ENCODE measurements around the gene RELL1.
A peak's percentile ranks its signal among the peaks of the same experiment; 100 is the strongest.

Gene RELL1

DNA sequence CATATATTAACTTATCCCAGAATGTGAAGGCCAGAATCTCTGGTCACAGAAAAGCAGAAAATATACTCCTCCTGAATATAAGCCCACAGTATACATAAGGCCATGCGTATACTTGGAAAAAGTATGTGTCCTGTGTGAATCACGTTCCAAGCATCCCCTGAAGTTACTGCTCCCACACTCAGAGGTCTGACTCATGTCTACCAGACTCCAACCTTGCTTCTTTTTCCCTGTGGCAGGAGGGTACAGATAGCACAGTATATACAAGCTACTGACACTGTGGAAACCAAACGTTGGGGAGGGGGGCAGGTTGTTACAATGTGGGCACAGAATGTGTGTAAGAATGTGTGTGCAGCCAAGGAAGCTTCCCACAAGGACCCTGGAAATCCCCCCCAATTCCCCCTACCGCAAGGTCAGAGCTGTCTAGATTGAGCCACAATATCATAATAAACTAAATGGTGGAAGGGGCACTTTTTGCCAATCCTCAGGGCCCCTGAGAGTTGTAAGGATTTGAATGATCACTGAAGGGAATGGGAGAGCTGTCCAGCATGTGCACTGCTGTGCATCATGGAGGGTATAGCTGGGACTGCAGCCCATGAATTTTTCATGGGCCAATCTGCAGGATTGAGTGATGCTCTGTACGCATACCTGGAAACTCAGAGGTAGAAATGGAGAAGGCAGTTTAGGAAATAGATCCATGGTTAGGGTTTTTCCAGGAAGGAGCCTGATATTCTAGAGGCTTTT, 7.4 kb upstream of the RELL1 start:
- H3K9me3 ChIP-seq (ENCODE audit: insufficient read depth, low read depth, low read length) = no peaks in the 10 kb centered on the region
- H4K8ac ChIP-seq (ENCODE audit: low read depth, low read length) = no peak overlapping the region
- H3K14ac ChIP-seq (ENCODE audit: low read length) = no peak overlapping the region
- H3K4me3 ChIP-seq (ENCODE audit: low read depth, low read length) = no peak overlapping the region
- no peak overlapping the region for H3K9ac ChIP-seq (ENCODE audit: low read length)
- H4K12ac ChIP-seq (ENCODE audit: low read depth, low read length) = no peak overlapping the region
- H3K27ac ChIP-seq (ENCODE audit: low read depth, low read length) = no peak overlapping the region
- H2BK120ac ChIP-seq (ENCODE audit: insufficient read depth, low read length, poor library complexity) = no peak overlapping the region
- H3K23ac ChIP-seq (ENCODE audit: low read length) = no peak overlapping the region
- no peaks in the 10 kb centered on the region for H3K27me3 ChIP-seq (ENCODE audit: insufficient read depth, low read length)
- no peak overlapping the region for H3K4me2 ChIP-seq (ENCODE audit: low read length)
- H2AK5ac ChIP-seq (ENCODE audit: low read length) = no peak overlapping the region
- H3K4me1 ChIP-seq (ENCODE audit: control insufficient read depth in 1 of 2, insufficient read depth in 2 of 2, low read length in 2 of 2) = no peaks in the 10 kb centered on the region
- DNase-seq = peak; percentile 39 to 77
- H3K79me1 ChIP-seq (ENCODE audit: low read length) = no peaks in the 10 kb centered on the region
- no peak overlapping the region for H4K91ac ChIP-seq (ENCODE audit: low read depth, low read length)
- H3K4ac ChIP-seq (ENCODE audit: low read depth, low read length) = no peak overlapping the region
- no peak overlapping the region for H2BK12ac ChIP-seq (ENCODE audit: low read length)
- H3K79me2 ChIP-seq (ENCODE audit: control insufficient read depth, insufficient read depth, low read length, poor library complexity) = no peaks in the 10 kb centered on the region
- no peak overlapping the region for H3K18ac ChIP-seq (ENCODE audit: low read length)
- H2AFZ ChIP-seq (ENCODE audit: insufficient read depth, low read length, poor library complexity) = no peak overlapping the region
- no CpG with 5 or more reads among the region's 5 CpGs for WGBS (ENCODE audit: extremely low coverage, insufficient coverage, insufficient read length)
- H3K36me3 ChIP-seq (ENCODE audit: control insufficient read depth in 1 of 2, insufficient read depth in 2 of 2, low read length in 2 of 2) = no peaks in the 10 kb centered on the region
- no peak overlapping the region for H2BK5ac ChIP-seq (ENCODE audit: low read depth, low read length, poor library complexity)

DNA sequence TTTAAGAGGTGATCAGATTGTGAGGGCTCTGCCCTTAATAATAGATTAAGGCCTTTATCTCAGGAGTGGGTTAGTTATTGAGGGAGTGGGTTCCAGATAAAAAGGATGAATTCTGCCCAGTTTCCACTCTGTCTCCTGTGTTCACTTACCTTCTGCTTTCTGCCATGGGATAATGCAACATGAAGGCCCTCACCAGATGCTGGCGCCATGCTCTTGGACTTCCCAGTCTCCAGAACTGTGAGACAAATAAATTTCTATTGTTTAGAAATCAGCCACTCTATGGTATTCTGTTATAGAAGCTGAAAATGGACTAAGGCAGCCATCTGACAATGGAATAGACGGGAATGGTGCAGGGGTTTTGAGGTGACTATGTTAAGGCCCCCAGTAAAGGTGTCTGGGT, 6.9 kb upstream of the RELL1 start:
- Histone ChIP-seq H3K27ac (ENCODE audit: low read depth, low read length) (no peak overlapping the region), H4K12ac (ENCODE audit: low read depth, low read length) (no peak overlapping the region), H3K4ac (ENCODE audit: low read depth, low read length) (no peak overlapping the region), H3K79me1 (ENCODE audit: low read length) (no peaks in the 10 kb centered on the region), H2BK12ac (ENCODE audit: low read length) (no peak overlapping the region), H2BK5ac (ENCODE audit: low read depth, low read length, poor library complexity) (no peak overlapping the region), H4K8ac (ENCODE audit: low read depth, low read length) (no peak overlapping the region), H3K79me2 (ENCODE audit: control insufficient read depth, insufficient read depth, low read length, poor library complexity) (no peaks in the 10 kb centered on the region), H3K18ac (ENCODE audit: low read length) (no peak overlapping the region), H2AFZ (ENCODE audit: insufficient read depth, low read length, poor library complexity) (no peak overlapping the region), H3K9me3 (ENCODE audit: insufficient read depth, low read depth, low read length) (no peaks in the 10 kb centered on the region), H4K91ac (ENCODE audit: low read depth, low read length) (no peak overlapping the region), H3K4me3 (ENCODE audit: low read depth, low read length) (no peak overlapping the region), H3K14ac (ENCODE audit: low read length) (no peak overlapping the region), H2AK5ac (ENCODE audit: low read length) (no peak overlapping the region), H3K27me3 (ENCODE audit: insufficient read depth, low read length) (no peaks in the 10 kb centered on the region), H3K4me1 (ENCODE audit: control insufficient read depth in 1 of 2, insufficient read depth in 2 of 2, low read length in 2 of 2) (no peaks in the 10 kb centered on the region), H3K23ac (ENCODE audit: low read length) (no peak overlapping the region), H3K9ac (ENCODE audit: low read length) (no peak overlapping the region), H3K4me2 (ENCODE audit: low read length) (no peak overlapping the region), H2BK120ac (ENCODE audit: insufficient read depth, low read length, poor library complexity) (no peak overlapping the region), H3K36me3 (ENCODE audit: control insufficient read depth in 1 of 2, insufficient read depth in 2 of 2, low read length in 2 of 2) (no peaks in the 10 kb centered on the region)
- no CpG with 5 or more reads among the region's 2 CpGs for WGBS (ENCODE audit: extremely low coverage, insufficient coverage, insufficient read length)
- no peak for DNase-seq

DNA sequence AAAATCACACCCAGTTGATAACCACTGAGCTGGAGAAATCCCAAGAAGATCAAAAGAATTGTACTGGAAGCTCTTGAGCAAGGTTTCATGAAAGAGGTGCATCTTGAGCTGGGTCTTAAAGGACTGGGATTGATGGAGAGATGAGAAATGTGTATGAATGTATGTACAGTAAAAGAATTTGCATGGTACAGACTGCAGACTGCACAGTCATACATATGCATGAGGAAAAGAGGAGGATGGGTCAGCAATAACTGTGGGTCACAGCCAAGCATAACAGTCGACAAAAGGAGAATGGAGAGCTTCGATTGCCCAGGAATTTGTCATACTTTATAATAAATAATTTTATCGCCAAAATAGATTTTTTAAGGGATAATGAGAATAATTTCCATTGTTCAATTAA, 4.8 kb upstream of the RELL1 start:
- no peak overlapping the region for H3K9ac ChIP-seq (ENCODE audit: low read length)
- WGBS (ENCODE audit: extremely low coverage, insufficient coverage, insufficient read length) = no CpG with 5 or more reads among the region's 3 CpGs

DNA sequence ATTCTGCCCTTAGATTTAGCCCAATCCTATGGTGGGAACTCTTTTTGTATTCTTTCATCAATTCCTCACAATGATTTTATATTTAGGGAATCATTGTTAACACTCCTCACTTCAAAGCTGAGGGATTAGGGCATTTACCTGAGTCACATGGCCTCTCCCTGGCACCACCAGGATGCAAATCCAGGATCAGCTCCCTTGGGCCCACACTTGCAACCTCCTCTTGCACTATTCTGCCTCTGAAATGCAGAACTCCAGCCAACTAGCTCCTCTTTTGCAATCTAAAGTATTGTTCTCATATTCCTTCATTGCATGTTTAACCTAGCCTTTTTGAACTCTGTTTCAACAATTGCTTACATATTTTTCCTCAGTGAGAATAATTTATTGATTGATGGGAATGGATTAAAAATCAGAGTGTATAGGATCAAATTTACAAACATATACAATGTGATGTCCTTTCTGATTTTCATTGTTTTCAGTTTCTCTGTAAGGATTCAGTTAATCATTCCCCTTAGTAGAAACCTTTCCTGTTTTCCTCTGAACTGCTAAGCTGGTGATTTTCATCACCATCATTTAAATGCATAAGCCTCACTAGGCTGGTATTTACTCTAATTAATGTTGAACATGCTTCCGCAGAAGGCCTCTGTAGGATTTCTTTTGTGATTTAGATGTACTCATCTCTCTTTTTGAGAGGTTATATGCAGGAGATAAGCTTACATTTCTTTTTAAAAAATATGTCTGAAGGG, 3.3 kb upstream of the RELL1 start:
- WGBS (ENCODE audit: extremely low coverage, insufficient coverage, insufficient read length) = no CpG with 5 or more reads among the region's 1 CpG
- Histone ChIP-seq H3K9me3 (ENCODE audit: insufficient read depth, low read depth, low read length) (no peaks in the 10 kb centered on the region), H2BK5ac (ENCODE audit: low read depth, low read length, poor library complexity) (no peak overlapping the region), H3K14ac (ENCODE audit: low read length) (no peak overlapping the region), H3K9ac (ENCODE audit: low read length) (no peak overlapping the region), H3K27ac (ENCODE audit: low read depth, low read length) (no peak overlapping the region), H3K4me2 (ENCODE audit: low read length) (no peak overlapping the region), H3K79me1 (ENCODE audit: low read length) (peaks cover 6% of the 10 kb centered on the region), H3K23ac (ENCODE audit: low read length) (no peak overlapping the region), H4K8ac (ENCODE audit: low read depth, low read length) (no peak overlapping the region), H2BK120ac (ENCODE audit: insufficient read depth, low read length, poor library complexity) (no peak overlapping the region), H3K36me3 (ENCODE audit: control insufficient read depth in 1 of 2, insufficient read depth in 2 of 2, low read length in 2 of 2) (no peaks in the 10 kb centered on the region), H3K4me1 (ENCODE audit: control insufficient read depth in 1 of 2, insufficient read depth in 2 of 2, low read length in 2 of 2) (peaks cover 0 to 4% of the 10 kb centered on the region in 2 experiments), H3K4me3 (ENCODE audit: low read depth, low read length) (no peak overlapping the region), H3K4ac (ENCODE audit: low read depth, low read length) (no peak overlapping the region), H2AK5ac (ENCODE audit: low read length) (no peak overlapping the region), H3K18ac (ENCODE audit: low read length) (no peak overlapping the region), H2AFZ (ENCODE audit: insufficient read depth, low read length, poor library complexity) (no peak overlapping the region), H4K91ac (ENCODE audit: low read depth, low read length) (no peak overlapping the region), H3K79me2 (ENCODE audit: control insufficient read depth, insufficient read depth, low read length, poor library complexity) (peaks cover 4% of the 10 kb centered on the region), H2BK12ac (ENCODE audit: low read length) (no peak overlapping the region), H3K27me3 (ENCODE audit: insufficient read depth, low read length) (no peaks in the 10 kb centered on the region), H4K12ac (ENCODE audit: low read depth, low read length) (no peak overlapping the region)
- DNase-seq = no peak

More for the DNA sequence above, 4.8 kb upstream of the RELL1 start:
- DNase-seq = no peak
- no peaks in the 10 kb centered on the region for H3K27me3 ChIP-seq (ENCODE audit: insufficient read depth, low read length)
- no peak overlapping the region for H3K23ac ChIP-seq (ENCODE audit: low read length)
- no peaks in the 10 kb centered on the region for H3K9me3 ChIP-seq (ENCODE audit: insufficient read depth, low read depth, low read length)
- no peak overlapping the region for H4K12ac ChIP-seq (ENCODE audit: low read depth, low read length)
- peaks cover 4% of the 10 kb centered on the region for H3K79me1 ChIP-seq (ENCODE audit: low read length)
- no peak overlapping the region for H3K4me3 ChIP-seq (ENCODE audit: low read depth, low read length)
- peaks cover 1% of the 10 kb centered on the region for H3K79me2 ChIP-seq (ENCODE audit: control insufficient read depth, insufficient read depth, low read length, poor library complexity)
- no peak overlapping the region for H3K27ac ChIP-seq (ENCODE audit: low read depth, low read length)
- H3K18ac ChIP-seq (ENCODE audit: low read length) = no peak overlapping the region
- no peak overlapping the region for H3K4ac ChIP-seq (ENCODE audit: low read depth, low read length)
- H2BK12ac ChIP-seq (ENCODE audit: low read length) = no peak overlapping the region
- H2BK5ac ChIP-seq (ENCODE audit: low read depth, low read length, poor library complexity) = no peak overlapping the region
- H2AFZ ChIP-seq (ENCODE audit: insufficient read depth, low read length, poor library complexity) = no peak overlapping the region
- H3K4me2 ChIP-seq (ENCODE audit: low read length) = no peak overlapping the region
- no peak overlapping the region for H2BK120ac ChIP-seq (ENCODE audit: insufficient read depth, low read length, poor library complexity)
- H2AK5ac ChIP-seq (ENCODE audit: low read length) = no peak overlapping the region
- no peaks in the 10 kb centered on the region for H3K36me3 ChIP-seq (ENCODE audit: control insufficient read depth in 1 of 2, insufficient read depth in 2 of 2, low read length in 2 of 2)
- H3K4me1 ChIP-seq (ENCODE audit: control insufficient read depth in 1 of 2, insufficient read depth in 2 of 2, low read length in 2 of 2) = no peaks in the 10 kb centered on the region
- H4K91ac ChIP-seq (ENCODE audit: low read depth, low read length) = no peak overlapping the region
- H4K8ac ChIP-seq (ENCODE audit: low read depth, low read length) = no peak overlapping the region
- H3K14ac ChIP-seq (ENCODE audit: low read length) = no peak overlapping the region

Data from trophoblast cell (in vitro differentiated cells and primary cell).